ENCODE measurements around the gene HAUS3. TPM values are rescaled to one million over a fixed set of nuclear protein-coding genes. Genes with fewer than 3 reads are reported as not detected.

Gene HAUS3
- total RNA-seq, 1 donor from 2014 or later: 24.4 TPM

GRCh38 chr4:2289955-2290333, 48.0 kb upstream of the HAUS3 start:
- H3K36me3 Mint-ChIP-seq: no peaks in the 10 kb centered on the region

GRCh38 chr4:2289311-2289954, 47.5 kb upstream of the HAUS3 start:
- Histone ChIP-seq H3K79me2 (ENCODE audit: low read depth) (no peaks in the 10 kb centered on the region), H2AFZ (replicated peaks) (no peak overlapping the region), H3F3A (ENCODE audit: low read depth) (no peaks in the 10 kb centered on the region), H3K36me3 (no peaks in the 10 kb centered on the region), H3K9ac (no peak overlapping the region), H3K9me3 (ENCODE audit: low read depth) (no peaks in the 10 kb centered on the region), H3K4me2 (no peak overlapping the region), H3K4me1 (peaks cover 19% of the 10 kb centered on the region), H3K27ac (no peak overlapping the region), H3K4me3 (no peak overlapping the region), H3K27me3 (no peaks in the 10 kb centered on the region), H4K20me1 (ENCODE audit: low read depth) (no peaks in the 10 kb centered on the region)
- H3K27ac Mint-ChIP-seq: no peak overlapping the region
- peaks cover 6% of the 10 kb centered on the region for H3K27me3 Mint-ChIP-seq (ENCODE audit: insufficient read depth, low read depth)
- TF ChIP-seq EZH2 (IDR thresholded peaks at IDR 0.05): no peak
- no peaks in the 10 kb centered on the region for H3K36me3 Mint-ChIP-seq
- no peak for DNase-seq (ENCODE audit: low spot score)
- peaks cover 20% of the 10 kb centered on the region for H3K4me1 Mint-ChIP-seq
- H3K9me3 Mint-ChIP-seq: no peaks in the 10 kb centered on the region
- H3K4me3 Mint-ChIP-seq: no peak overlapping the region

More at GRCh38 chr4:2289955-2290333, 48.0 kb upstream of the HAUS3 start:
- H2AFZ ChIP-seq (replicated peaks): no peak overlapping the region
- Mint-ChIP-seq H3K9me3 (no peaks in the 10 kb centered on the region), H3K27ac (no peak overlapping the region), H3K4me1 (peaks cover 20% of the 10 kb centered on the region), H3K27me3 (ENCODE audit: insufficient read depth, low read depth) (peaks cover 6% of the 10 kb centered on the region), H3K4me3 (no peak overlapping the region)
- H4K20me1 ChIP-seq (ENCODE audit: low read depth): no peaks in the 10 kb centered on the region
- no peaks in the 10 kb centered on the region for H3K36me3 ChIP-seq
- H3K27ac ChIP-seq: no peak overlapping the region
- H3K79me2 ChIP-seq (ENCODE audit: low read depth): no peaks in the 10 kb centered on the region
- no peaks in the 10 kb centered on the region for H3K27me3 ChIP-seq
- TF ChIP-seq EZH2 (IDR thresholded peaks at IDR 0.05) (no peak), EZH2phosphoT487 (IDR thresholded peaks at IDR 0.05) (no peak)
- TF ChIP-seq, protein P1, sequence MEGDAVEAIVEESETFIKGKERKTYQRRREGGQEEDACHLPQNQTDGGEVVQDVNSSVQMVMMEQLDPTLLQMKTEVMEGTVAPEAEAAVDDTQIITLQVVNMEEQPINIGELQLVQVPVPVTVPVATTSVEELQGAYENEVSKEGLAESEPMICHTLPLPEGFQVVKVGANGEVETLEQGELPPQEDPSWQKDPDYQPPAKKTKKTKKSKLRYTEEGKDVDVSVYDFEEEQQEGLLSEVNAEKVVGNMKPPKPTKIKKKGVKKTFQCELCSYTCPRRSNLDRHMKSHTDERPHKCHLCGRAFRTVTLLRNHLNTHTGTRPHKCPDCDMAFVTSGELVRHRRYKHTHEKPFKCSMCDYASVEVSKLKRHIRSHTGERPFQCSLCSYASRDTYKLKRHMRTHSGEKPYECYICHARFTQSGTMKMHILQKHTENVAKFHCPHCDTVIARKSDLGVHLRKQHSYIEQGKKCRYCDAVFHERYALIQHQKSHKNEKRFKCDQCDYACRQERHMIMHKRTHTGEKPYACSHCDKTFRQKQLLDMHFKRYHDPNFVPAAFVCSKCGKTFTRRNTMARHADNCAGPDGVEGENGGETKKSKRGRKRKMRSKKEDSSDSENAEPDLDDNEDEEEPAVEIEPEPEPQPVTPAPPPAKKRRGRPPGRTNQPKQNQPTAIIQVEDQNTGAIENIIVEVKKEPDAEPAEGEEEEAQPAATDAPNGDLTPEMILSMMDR (IDR thresholded peaks at IDR 0.05): no peak
- no peak overlapping the region for H3K4me3 ChIP-seq
- H3K4me2 ChIP-seq: no peak overlapping the region
- DNase-seq (ENCODE audit: low spot score): no peak
- H3F3A ChIP-seq (ENCODE audit: low read depth): no peaks in the 10 kb centered on the region
- no peaks in the 10 kb centered on the region for H3K9me3 ChIP-seq (ENCODE audit: low read depth)
- peaks cover 19% of the 10 kb centered on the region for H3K4me1 ChIP-seq
- H3K9ac ChIP-seq: no peak overlapping the region

GRCh38 chr4:2288051-2288541, 46.2 kb upstream of the HAUS3 start:
- H3K27me3 Mint-ChIP-seq (ENCODE audit: insufficient read depth, low read depth): peaks cover 9% of the 10 kb centered on the region

DNA sequence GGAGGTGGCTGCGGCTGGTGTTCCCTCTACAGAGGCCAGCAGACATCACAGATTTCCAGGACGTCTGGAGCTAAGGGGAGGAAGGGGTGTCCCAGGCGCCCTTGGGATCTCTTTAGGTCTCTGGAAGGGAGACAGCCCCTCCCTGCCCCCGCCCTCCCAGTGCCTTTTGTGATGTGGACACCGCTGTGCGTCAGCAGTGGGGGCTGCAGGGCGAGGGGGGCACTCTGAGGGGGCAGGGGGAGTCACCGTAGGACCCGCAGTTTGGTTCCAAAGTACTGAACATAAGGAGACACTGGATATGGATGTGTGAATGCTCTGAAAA, 45.6 kb upstream of the HAUS3 start:
- Mint-ChIP-seq H3K4me1 (peaks cover 17% of the 10 kb centered on the region), H3K4me3 (no peak overlapping the region), H3K27ac (no peak overlapping the region), H3K9me3 (peaks cover 3% of the 10 kb centered on the region), H3K27me3 (ENCODE audit: insufficient read depth, low read depth) (peaks cover 11% of the 10 kb centered on the region), H3K36me3 (no peaks in the 10 kb centered on the region)
- H3K36me3 ChIP-seq: no peaks in the 10 kb centered on the region
- no peak for TF ChIP-seq EZH2phosphoT487 (IDR thresholded peaks at IDR 0.05)
- H3K79me2 ChIP-seq (ENCODE audit: low read depth): no peaks in the 10 kb centered on the region
- peaks cover 19% of the 10 kb centered on the region for H3K4me1 ChIP-seq
- no peaks in the 10 kb centered on the region for H3K9me3 ChIP-seq (ENCODE audit: low read depth)
- peak overlapping the region; percentile 27 for H3K4me2 ChIP-seq
- no peak for DNase-seq (ENCODE audit: low spot score)
- H4K20me1 ChIP-seq (ENCODE audit: low read depth): no peaks in the 10 kb centered on the region
- peak overlapping the region; percentile 13 for H2AFZ ChIP-seq (replicated peaks)
- no peak overlapping the region for H3K9ac ChIP-seq
- H3K27ac ChIP-seq: no peak overlapping the region
- H3K4me3 ChIP-seq: no peak overlapping the region
- H3K27me3 ChIP-seq: no peaks in the 10 kb centered on the region
- H3F3A ChIP-seq (ENCODE audit: low read depth): no peaks in the 10 kb centered on the region

More at GRCh38 chr4:2288051-2288541, 46.2 kb upstream of the HAUS3 start:
- DNase-seq (ENCODE audit: low spot score): no peak
- H3K36me3 ChIP-seq: no peaks in the 10 kb centered on the region
- TF ChIP-seq EZH2phosphoT487 (IDR thresholded peaks at IDR 0.05): no peak
- TF ChIP-seq, protein P1 (IDR thresholded peaks at IDR 0.05): no peak
- TF ChIP-seq EZH2 (IDR thresholded peaks at IDR 0.05): no peak
- H3K79me2 ChIP-seq (ENCODE audit: low read depth): no peaks in the 10 kb centered on the region
- H3K4me1 ChIP-seq: peaks cover 19% of the 10 kb centered on the region
- H4K20me1 ChIP-seq (ENCODE audit: low read depth): no peaks in the 10 kb centered on the region
- H3K36me3 Mint-ChIP-seq: no peaks in the 10 kb centered on the region
- peaks cover 20% of the 10 kb centered on the region for H3K4me1 Mint-ChIP-seq
- no peaks in the 10 kb centered on the region for H3F3A ChIP-seq (ENCODE audit: low read depth)
- no peak overlapping the region for H3K4me3 ChIP-seq
- no peaks in the 10 kb centered on the region for H3K9me3 ChIP-seq (ENCODE audit: low read depth)
- H3K9me3 Mint-ChIP-seq: peaks cover 3% of the 10 kb centered on the region
- no peak overlapping the region for H3K4me3 Mint-ChIP-seq
- H3K9ac ChIP-seq: no peak overlapping the region
- H3K27ac Mint-ChIP-seq: no peak overlapping the region
- no peaks in the 10 kb centered on the region for H3K27me3 ChIP-seq
- H3K4me2 ChIP-seq: no peak overlapping the region
- H2AFZ ChIP-seq (replicated peaks): no peak overlapping the region
- H3K27ac ChIP-seq: no peak overlapping the region

All from neural progenitor cell (in vitro differentiated cells).